HG03196 (cell line): Measurements from ENCODE around the gene TRIM3.

Source experiments
- ATAC-seq: cut with Tn5 transposase; IDR thresholded peaks from one replicate; pipeline ENCODE4 v1.9.1; 2021; ENCODE audit not compliant: unreplicated experiment

The TRIM3 gene

GRCh38 chr11:6481012-6481923 lies 7.5 kb upstream of the TRIM3 start, which contains the start of the genes ARFIP2 and TIMM10B:
TSS of gene ARFIP2 (minus strand) at chr11:6481331. CDS start at chr11:6480421, 910 bp downstream.
TSS of gene TIMM10B (plus strand) at chr11:6481501. CDS start at chr11:6481517, 16 bp downstream.
- ATAC-seq, result peak; percentile 99

GRCh38 chr11:6480299-6480914 lies 6.7 kb upstream of the TRIM3 start:
- ATAC-seq, result no peak

- ATAC-seq, result no peak
These were observed 2.8 kb upstream of the TRIM3 start for GRCh38 chr11:6476571-6476970.

- no peak for ATAC-seq
These were observed 2.2 kb upstream of the TRIM3 start for GRCh38 chr11:6475936-6476335.

- ATAC-seq, result no peak
These were observed 1.2 kb upstream of the TRIM3 start for GRCh38 chr11:6474806-6475500.

GRCh38 chr11:6474413-6474792 lies 662 bp upstream of the TRIM3 start:
- ATAC-seq, result no peak

GRCh38 chr11:6472934-6473333 lies 807 bp downstream of the TRIM3 start:
- ATAC-seq, result no peak

GRCh38 chr11:6469599-6469998 lies 4.1 kb downstream of the TRIM3 start:
- no peak for ATAC-seq

GRCh38 chr11:6468712-6469495 lies 4.8 kb downstream of the TRIM3 start:
- peak; percentile 64 for ATAC-seq

- ATAC-seq, result no peak
These were observed 14.7 kb downstream of the TRIM3 start for GRCh38 chr11:6459099-6459450.

- ATAC-seq, result no peak
These were observed 15.2 kb downstream of the TRIM3 start for GRCh38 chr11:6458352-6459098.

GRCh38 chr11:6457581-6458320 lies 16.0 kb downstream of the TRIM3 start:
- no peak for ATAC-seq

- no peak for ATAC-seq
These were observed 17.2 kb downstream of the TRIM3 start for GRCh38 chr11:6456361-6457073.

- ATAC-seq, result no peak
These were observed 18.7 kb downstream of the TRIM3 start for GRCh38 chr11:6455070-6455469.

GRCh38 chr11:6453152-6453551 lies 20.6 kb downstream of the TRIM3 start:
- ATAC-seq, result no peak

- ATAC-seq, result no peak
These were observed 21.5 kb downstream of the TRIM3 start for GRCh38 chr11:6452219-6452618.

- ATAC-seq, result no peak
These were observed 25.2 kb downstream of the TRIM3 start for GRCh38 chr11:6448574-6448973.

- no peak for ATAC-seq
These were observed 30.3 kb downstream of the TRIM3 start for GRCh38 chr11:6443269-6444003.
